HEK293 (cell line): ENCODE data around the gene MYL2.

Experiments used
- CTCF ChIA-PET: fragments of 350-600 bp; formaldehyde crosslinking; extraction: SDS; loops from one replicate; lab custom pipeline; 2021; ENCODE audit warnings: antibody characterized with exemption; lab: Yijun Ruan, JAX
- POLR2A ChIA-PET: fragments of 300-600 bp; formaldehyde crosslinking; extraction: SDS; loops from one replicate; lab custom pipeline; 2020; ENCODE audit warnings: antibody characterized with exemption, inconsistent platforms; lab: Yijun Ruan, JAX
- H3K27ac ChIP-seq: fragments of 200-500 bp; sonication (Bioruptor generic); 2 replicates; pipeline ENCODE4 v1.5.1; 2014; ENCODE audit warnings: low read depth, low read length, control low read depth, inconsistent platforms; ENCODE audit errors: extremely low read depth
- H3K36me3 ChIP-seq, 2 experiments: fragments of 200-500 bp in 1 of 2; sonication (Bioruptor generic) in 1 of 2; 1 replicate in 1 of 2; 2 replicates in 1 of 2; pipeline ENCODE4 v1.5.1; 2014 to 2017; ENCODE audit warnings: inconsistent platforms in 2 of 2, low read length in 2 of 2; ENCODE audit not compliant: control insufficient read depth in 2 of 2, insufficient read depth in 1 of 2
- H3K4me1 ChIP-seq: fragments of 200-500 bp; sonication (Bioruptor generic); 2 replicates; pipeline ENCODE4 v1.5.1; 2014; ENCODE audit warnings: mild to moderate bottlenecking, low read length, inconsistent platforms; ENCODE audit not compliant: control insufficient read depth, insufficient read depth
- H3K4me3 ChIP-seq: 2 replicates; pipeline ENCODE4 v1.5.1; 2011; ENCODE audit warnings: low read depth, mild to moderate bottlenecking, control low read depth, low read length, moderate library complexity
- H3K9me3 ChIP-seq: fragments of 200-500 bp; sonication (Bioruptor generic); 2 replicates; pipeline ENCODE4 v1.5.1; 2014; ENCODE audit warnings: low read depth, low read length, inconsistent platforms; ENCODE audit not compliant: control insufficient read depth, insufficient read depth
- GLI4 ChIP-seq: fragments of 450-650 bp; formaldehyde crosslinking; IDR thresholded peaks from 2 replicates; pipeline ENCODE4 v1.5.1; 2016; ENCODE audit warnings: missing biosample characterization, missing genetic modification characterization
- HOXC10 ChIP-seq: sonication (generic); formaldehyde crosslinking; IDR thresholded peaks from 2 replicates; pipeline ENCODE4 v1.8.1; 2023; ENCODE audit warnings: mild to moderate bottlenecking, missing genetic modification reagents
- ZFP69B ChIP-seq: fragments of 450-650 bp; formaldehyde crosslinking; IDR thresholded peaks from 2 replicates; pipeline ENCODE4 v1.5.1; 2016; ENCODE audit warnings: missing biosample characterization, missing genetic modification characterization
- ZNF132 ChIP-seq: fragments of 450-650 bp; formaldehyde crosslinking; IDR thresholded peaks from 2 replicates; pipeline ENCODE4 v1.5.1; 2017; ENCODE audit warnings: missing biosample characterization, missing genetic modification characterization, borderline replicate concordance
- ZNF140 ChIP-seq: fragments of 450-650 bp; formaldehyde crosslinking; IDR thresholded peaks from 2 replicates; pipeline ENCODE4 v1.5.1; 2016; ENCODE audit warnings: missing biosample characterization, missing genetic modification characterization
- ZNF174 ChIP-seq: fragments of 450-650 bp; formaldehyde crosslinking; IDR thresholded peaks from 2 replicates; pipeline ENCODE4 v1.5.0; 2017; ENCODE audit warnings: missing biosample characterization, mild to moderate bottlenecking, missing genetic modification characterization
- ZNF239 ChIP-seq: fragments of 450-650 bp; formaldehyde crosslinking; IDR thresholded peaks from 2 replicates; pipeline ENCODE4 v1.5.1; 2016; ENCODE audit warnings: missing biosample characterization, missing genetic modification characterization
- ZNF423 ChIP-seq: fragments of 450-650 bp; formaldehyde crosslinking; IDR thresholded peaks from 2 replicates; pipeline ENCODE4 v1.5.1; 2016; ENCODE audit warnings: missing biosample characterization, missing genetic modification characterization
- ZNF521 ChIP-seq: fragments of 450-650 bp; formaldehyde crosslinking; IDR thresholded peaks from 2 replicates; pipeline ENCODE4 v1.5.1; 2017; ENCODE audit warnings: missing biosample characterization, mild to moderate bottlenecking, missing genetic modification characterization
- ZNF529 ChIP-seq: fragments of 450-650 bp; formaldehyde crosslinking; IDR thresholded peaks from 2 replicates; pipeline ENCODE4 v1.5.1; 2017; ENCODE audit warnings: missing genetic modification characterization, missing biosample characterization; ENCODE audit not compliant: insufficient replicate concordance
- ZNF558 ChIP-seq: fragments of 450-650 bp; formaldehyde crosslinking; IDR thresholded peaks from 2 replicates; pipeline ENCODE4 v1.5.1; 2016; ENCODE audit warnings: missing biosample characterization, missing genetic modification characterization
- ZNF660 ChIP-seq: fragments of 450-650 bp; IDR thresholded peaks from 2 replicates; pipeline ENCODE4 v1.5.1; 2018; ENCODE audit warnings: missing biosample characterization, mild to moderate bottlenecking, missing genetic modification characterization
- ZNF701 ChIP-seq: fragments of 450-650 bp; formaldehyde crosslinking; IDR thresholded peaks from 2 replicates; pipeline ENCODE4 v1.5.1; 2016; ENCODE audit warnings: missing biosample characterization, missing genetic modification characterization
- ZXDB ChIP-seq: fragments of 450-650 bp; formaldehyde crosslinking; IDR thresholded peaks from 2 replicates; pipeline ENCODE4 v1.5.1; 2016; ENCODE audit warnings: missing biosample characterization, missing genetic modification characterization
- TF ChIP-seq, protein P1 (sequence below): fragments of 450-650 bp; formaldehyde crosslinking; IDR thresholded peaks from 2 replicates; pipeline ENCODE4 v1.5.1; 2016; ENCODE audit warnings: missing biosample characterization, missing genetic modification characterization
- TF ChIP-seq, protein P2 (sequence below): fragments of 450-650 bp; formaldehyde crosslinking; IDR thresholded peaks from 2 replicates; pipeline ENCODE4 v1.5.1; 2017; ENCODE audit warnings: missing biosample characterization, missing genetic modification characterization
- TF ChIP-seq, protein P3 (sequence below): fragments of 450-650 bp; formaldehyde crosslinking; IDR thresholded peaks from 2 replicates; pipeline ENCODE4 v1.5.1; 2016; ENCODE audit warnings: missing biosample characterization, missing genetic modification characterization
- TF ChIP-seq, protein P4 (sequence below): fragments of 450-650 bp; formaldehyde crosslinking; IDR thresholded peaks from 2 replicates; pipeline ENCODE4 v1.5.1; 2017; ENCODE audit warnings: missing biosample characterization, missing genetic modification characterization
- TF ChIP-seq, protein P5 (sequence below): fragments of 450-650 bp; formaldehyde crosslinking; conservative IDR thresholded peaks from 2 replicates; pipeline ENCODE4 v1.5.1; 2016; ENCODE audit warnings: low read depth, missing biosample characterization, missing genetic modification characterization

The MYL2 gene

DNA sequence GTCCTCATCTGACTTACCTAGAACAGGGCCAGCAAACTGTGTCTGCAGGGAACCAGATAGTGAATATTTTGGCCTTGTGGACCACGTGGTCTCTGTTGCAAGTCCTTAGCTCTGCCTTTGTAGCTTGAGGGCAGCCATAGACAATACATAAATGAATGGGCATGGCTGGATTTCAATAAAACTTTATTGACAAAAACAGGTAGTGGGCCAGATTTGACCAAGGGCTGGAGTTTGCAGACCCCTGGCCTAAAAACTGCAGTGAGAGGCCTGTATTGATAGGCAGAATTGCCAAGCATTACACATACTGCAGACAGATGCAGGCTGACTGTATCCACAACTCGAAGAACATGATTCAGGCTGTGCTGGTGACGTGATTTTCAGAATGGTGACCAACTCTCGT is 48.3 kb downstream of the MYL2 start:
- TF ChIP-seq ZNF701 (tag by site-specific recombination) (no peak), ZNF558 (tag by site-specific recombination) (no peak), ZNF132 (tag by site-specific recombination) (no peak), ZNF174 (tag by site-specific recombination) (no peak), ZNF660 (no peak), ZNF521 (tag by site-specific recombination) (no peak), ZNF140 (tag by site-specific recombination) (no peak), ZFP69B (tag by site-specific recombination) (no peak), GLI4 (no peak), ZNF239 (tag by site-specific recombination) (no peak), ZNF423 (tag by site-specific recombination) (no peak), HOXC10 (CRISPR knock-in tag) (no peak), ZXDB (tag by site-specific recombination) (no peak)
- TF ChIP-seq, protein P1, sequence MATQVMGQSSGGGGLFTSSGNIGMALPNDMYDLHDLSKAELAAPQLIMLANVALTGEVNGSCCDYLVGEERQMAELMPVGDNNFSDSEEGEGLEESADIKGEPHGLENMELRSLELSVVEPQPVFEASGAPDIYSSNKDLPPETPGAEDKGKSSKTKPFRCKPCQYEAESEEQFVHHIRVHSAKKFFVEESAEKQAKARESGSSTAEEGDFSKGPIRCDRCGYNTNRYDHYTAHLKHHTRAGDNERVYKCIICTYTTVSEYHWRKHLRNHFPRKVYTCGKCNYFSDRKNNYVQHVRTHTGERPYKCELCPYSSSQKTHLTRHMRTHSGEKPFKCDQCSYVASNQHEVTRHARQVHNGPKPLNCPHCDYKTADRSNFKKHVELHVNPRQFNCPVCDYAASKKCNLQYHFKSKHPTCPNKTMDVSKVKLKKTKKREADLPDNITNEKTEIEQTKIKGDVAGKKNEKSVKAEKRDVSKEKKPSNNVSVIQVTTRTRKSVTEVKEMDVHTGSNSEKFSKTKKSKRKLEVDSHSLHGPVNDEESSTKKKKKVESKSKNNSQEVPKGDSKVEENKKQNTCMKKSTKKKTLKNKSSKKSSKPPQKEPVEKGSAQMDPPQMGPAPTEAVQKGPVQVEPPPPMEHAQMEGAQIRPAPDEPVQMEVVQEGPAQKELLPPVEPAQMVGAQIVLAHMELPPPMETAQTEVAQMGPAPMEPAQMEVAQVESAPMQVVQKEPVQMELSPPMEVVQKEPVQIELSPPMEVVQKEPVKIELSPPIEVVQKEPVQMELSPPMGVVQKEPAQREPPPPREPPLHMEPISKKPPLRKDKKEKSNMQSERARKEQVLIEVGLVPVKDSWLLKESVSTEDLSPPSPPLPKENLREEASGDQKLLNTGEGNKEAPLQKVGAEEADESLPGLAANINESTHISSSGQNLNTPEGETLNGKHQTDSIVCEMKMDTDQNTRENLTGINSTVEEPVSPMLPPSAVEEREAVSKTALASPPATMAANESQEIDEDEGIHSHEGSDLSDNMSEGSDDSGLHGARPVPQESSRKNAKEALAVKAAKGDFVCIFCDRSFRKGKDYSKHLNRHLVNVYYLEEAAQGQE (tag by site-specific recombination) = no peak
- TF ChIP-seq, protein P2, sequence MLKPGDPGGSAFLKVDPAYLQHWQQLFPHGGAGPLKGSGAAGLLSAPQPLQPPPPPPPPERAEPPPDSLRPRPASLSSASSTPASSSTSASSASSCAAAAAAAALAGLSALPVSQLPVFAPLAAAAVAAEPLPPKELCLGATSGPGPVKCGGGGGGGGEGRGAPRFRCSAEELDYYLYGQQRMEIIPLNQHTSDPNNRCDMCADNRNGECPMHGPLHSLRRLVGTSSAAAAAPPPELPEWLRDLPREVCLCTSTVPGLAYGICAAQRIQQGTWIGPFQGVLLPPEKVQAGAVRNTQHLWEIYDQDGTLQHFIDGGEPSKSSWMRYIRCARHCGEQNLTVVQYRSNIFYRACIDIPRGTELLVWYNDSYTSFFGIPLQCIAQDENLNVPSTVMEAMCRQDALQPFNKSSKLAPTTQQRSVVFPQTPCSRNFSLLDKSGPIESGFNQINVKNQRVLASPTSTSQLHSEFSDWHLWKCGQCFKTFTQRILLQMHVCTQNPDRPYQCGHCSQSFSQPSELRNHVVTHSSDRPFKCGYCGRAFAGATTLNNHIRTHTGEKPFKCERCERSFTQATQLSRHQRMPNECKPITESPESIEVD (tag by site-specific recombination) = no peak
- TF ChIP-seq, protein P3, sequence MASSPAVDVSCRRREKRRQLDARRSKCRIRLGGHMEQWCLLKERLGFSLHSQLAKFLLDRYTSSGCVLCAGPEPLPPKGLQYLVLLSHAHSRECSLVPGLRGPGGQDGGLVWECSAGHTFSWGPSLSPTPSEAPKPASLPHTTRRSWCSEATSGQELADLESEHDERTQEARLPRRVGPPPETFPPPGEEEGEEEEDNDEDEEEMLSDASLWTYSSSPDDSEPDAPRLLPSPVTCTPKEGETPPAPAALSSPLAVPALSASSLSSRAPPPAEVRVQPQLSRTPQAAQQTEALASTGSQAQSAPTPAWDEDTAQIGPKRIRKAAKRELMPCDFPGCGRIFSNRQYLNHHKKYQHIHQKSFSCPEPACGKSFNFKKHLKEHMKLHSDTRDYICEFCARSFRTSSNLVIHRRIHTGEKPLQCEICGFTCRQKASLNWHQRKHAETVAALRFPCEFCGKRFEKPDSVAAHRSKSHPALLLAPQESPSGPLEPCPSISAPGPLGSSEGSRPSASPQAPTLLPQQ = no peak
- TF ChIP-seq, protein P4, sequence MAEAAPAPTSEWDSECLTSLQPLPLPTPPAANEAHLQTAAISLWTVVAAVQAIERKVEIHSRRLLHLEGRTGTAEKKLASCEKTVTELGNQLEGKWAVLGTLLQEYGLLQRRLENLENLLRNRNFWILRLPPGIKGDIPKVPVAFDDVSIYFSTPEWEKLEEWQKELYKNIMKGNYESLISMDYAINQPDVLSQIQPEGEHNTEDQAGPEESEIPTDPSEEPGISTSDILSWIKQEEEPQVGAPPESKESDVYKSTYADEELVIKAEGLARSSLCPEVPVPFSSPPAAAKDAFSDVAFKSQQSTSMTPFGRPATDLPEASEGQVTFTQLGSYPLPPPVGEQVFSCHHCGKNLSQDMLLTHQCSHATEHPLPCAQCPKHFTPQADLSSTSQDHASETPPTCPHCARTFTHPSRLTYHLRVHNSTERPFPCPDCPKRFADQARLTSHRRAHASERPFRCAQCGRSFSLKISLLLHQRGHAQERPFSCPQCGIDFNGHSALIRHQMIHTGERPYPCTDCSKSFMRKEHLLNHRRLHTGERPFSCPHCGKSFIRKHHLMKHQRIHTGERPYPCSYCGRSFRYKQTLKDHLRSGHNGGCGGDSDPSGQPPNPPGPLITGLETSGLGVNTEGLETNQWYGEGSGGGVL (tag by site-specific recombination) = no peak
- Histone ChIP-seq H3K9me3 (no peaks in the 10 kb centered on the region), H3K36me3 (no peaks in the 10 kb centered on the region), H3K4me3 (no peak overlapping the region), H3K4me1 (no peaks in the 10 kb centered on the region), H3K27ac (no peak overlapping the region)
- POLR2A ChIA-PET = no interaction called here
- CTCF ChIA-PET = interaction anchor here (1.3 kb wide), 1 partner anchor 46 kb away, joined by 4 read pairs; no protein-coding TSS in a partner anchor

DNA sequence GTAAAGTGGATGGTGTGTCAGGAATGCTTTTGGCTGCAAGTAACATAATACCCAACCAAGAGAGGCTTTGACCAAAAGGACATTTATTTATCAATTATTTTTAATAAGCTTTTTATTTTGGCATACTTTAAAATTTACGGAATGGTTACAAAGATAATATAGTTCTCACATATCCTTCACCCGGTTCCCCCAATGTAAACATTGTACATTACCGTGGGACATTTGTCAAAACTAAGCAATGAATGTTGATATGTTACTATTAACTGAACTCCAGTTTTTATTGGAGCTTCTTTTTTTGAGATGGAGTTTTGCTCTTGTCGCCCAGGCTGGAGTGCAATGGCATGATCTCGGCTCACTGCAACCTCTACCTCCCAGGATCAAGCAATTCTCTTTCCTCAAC is 50.6 kb downstream of the MYL2 start:
- H3K9me3 ChIP-seq = no peaks in the 10 kb centered on the region
- H3K4me1 ChIP-seq = no peaks in the 10 kb centered on the region
- ChIA-PET POLR2A (no interaction called here), CTCF (no interaction called here)
- no peaks in the 10 kb centered on the region for H3K36me3 ChIP-seq
- H3K27ac ChIP-seq = no peak overlapping the region
- no peak overlapping the region for H3K4me3 ChIP-seq
- TF ChIP-seq ZNF529 (tag by site-specific recombination) = peak; percentile 97
- TF ChIP-seq, protein P5, sequence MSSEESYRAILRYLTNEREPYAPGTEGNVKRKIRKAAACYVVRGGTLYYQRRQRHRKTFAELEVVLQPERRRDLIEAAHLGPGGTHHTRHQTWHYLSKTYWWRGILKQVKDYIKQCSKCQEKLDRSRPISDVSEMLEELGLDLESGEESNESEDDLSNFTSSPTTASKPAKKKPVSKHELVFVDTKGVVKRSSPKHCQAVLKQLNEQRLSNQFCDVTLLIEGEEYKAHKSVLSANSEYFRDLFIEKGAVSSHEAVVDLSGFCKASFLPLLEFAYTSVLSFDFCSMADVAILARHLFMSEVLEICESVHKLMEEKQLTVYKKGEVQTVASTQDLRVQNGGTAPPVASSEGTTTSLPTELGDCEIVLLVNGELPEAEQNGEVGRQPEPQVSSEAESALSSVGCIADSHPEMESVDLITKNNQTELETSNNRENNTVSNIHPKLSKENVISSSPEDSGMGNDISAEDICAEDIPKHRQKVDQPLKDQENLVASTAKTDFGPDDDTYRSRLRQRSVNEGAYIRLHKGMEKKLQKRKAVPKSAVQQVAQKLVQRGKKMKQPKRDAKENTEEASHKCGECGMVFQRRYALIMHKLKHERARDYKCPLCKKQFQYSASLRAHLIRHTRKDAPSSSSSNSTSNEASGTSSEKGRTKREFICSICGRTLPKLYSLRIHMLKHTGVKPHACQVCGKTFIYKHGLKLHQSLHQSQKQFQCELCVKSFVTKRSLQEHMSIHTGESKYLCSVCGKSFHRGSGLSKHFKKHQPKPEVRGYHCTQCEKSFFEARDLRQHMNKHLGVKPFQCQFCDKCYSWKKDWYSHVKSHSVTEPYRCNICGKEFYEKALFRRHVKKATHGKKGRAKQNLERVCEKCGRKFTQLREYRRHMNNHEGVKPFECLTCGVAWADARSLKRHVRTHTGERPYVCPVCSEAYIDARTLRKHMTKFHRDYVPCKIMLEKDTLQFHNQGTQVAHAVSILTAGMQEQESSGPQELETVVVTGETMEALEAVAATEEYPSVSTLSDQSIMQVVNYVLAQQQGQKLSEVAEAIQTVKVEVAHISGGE (tag by site-specific recombination) = no peak
